Measurements from ENCODE around the gene CDON.

Gene CDON

GRCh38 chr11:126081915-126082250 lies 19.2 kb upstream of the CDON start:
- H3K4me1 ChIP-seq, result no peaks in the 10 kb centered on the region
- no peak for DNase-seq
- intact Hi-C loops (cut with DNase I; ENCODE audit: low total_unique reads), result no loop called here
- no peak overlapping the region for H3K27ac ChIP-seq
- peaks cover 0 to 17% of the 10 kb centered on the region in 2 donors for H3K27me3 ChIP-seq
- no peaks in the 10 kb centered on the region for H3K9me3 ChIP-seq
- TF ChIP-seq CTCF (IDR thresholded peaks at IDR 0.05), result no peak
- H3K4me3 ChIP-seq, result no peak overlapping the region
- no peaks in the 10 kb centered on the region for H3K36me3 ChIP-seq

- no peak overlapping the region for H3K27ac ChIP-seq
- H3K4me1 ChIP-seq, result no peaks in the 10 kb centered on the region
- no peaks in the 10 kb centered on the region for H3K36me3 ChIP-seq
- H3K4me3 ChIP-seq, result no peak overlapping the region
- H3K9me3 ChIP-seq, result no peaks in the 10 kb centered on the region
- H3K27me3 ChIP-seq, result peaks cover 0 to 18% of the 10 kb centered on the region in 2 donors
- DNase-seq, result no peak
- intact Hi-C loops (cut with DNase I; ENCODE audit: low total_unique reads), result no loop called here
- no peak for TF ChIP-seq CTCF (IDR thresholded peaks at IDR 0.05)
These were observed 17.7 kb upstream of the CDON start for GRCh38 chr11:126080161-126080941.

GRCh38 chr11:126079621-126080124 lies 17.0 kb upstream of the CDON start:
- Histone ChIP-seq H3K27ac (no peak overlapping the region), H3K27me3 (peaks cover 0 to 25% of the 10 kb centered on the region in 2 donors), H3K4me1 (no peaks in the 10 kb centered on the region), H3K4me3 (no peak overlapping the region), H3K36me3 (no peaks in the 10 kb centered on the region), H3K9me3 (no peaks in the 10 kb centered on the region)
- intact Hi-C loops (cut with DNase I; ENCODE audit: low total_unique reads), result no loop called here
- no peak for TF ChIP-seq CTCF (IDR thresholded peaks at IDR 0.05)
- no peak for DNase-seq

- Histone ChIP-seq H3K9me3 (no peaks in the 10 kb centered on the region), H3K4me3 (no peak overlapping the region), H3K36me3 (no peaks in the 10 kb centered on the region), H3K27me3 (peaks cover 0 to 10% of the 10 kb centered on the region in 2 donors), H3K4me1 (no peaks in the 10 kb centered on the region), H3K27ac (no peak overlapping the region)
- no peak for TF ChIP-seq CTCF (IDR thresholded peaks at IDR 0.05)
- no peak for DNase-seq
- intact Hi-C loops (cut with DNase I; ENCODE audit: low total_unique reads), result no loop called here
These were observed 14.0 kb upstream of the CDON start for GRCh38 chr11:126076641-126077040.

- H3K9me3 ChIP-seq, result no peaks in the 10 kb centered on the region
- intact Hi-C loops (cut with DNase I; ENCODE audit: low total_unique reads), result no loop called here
- H3K4me1 ChIP-seq, result no peaks in the 10 kb centered on the region
- no peak overlapping the region for H3K27ac ChIP-seq
- no peaks in the 10 kb centered on the region for H3K36me3 ChIP-seq
- no peak overlapping the region for H3K4me3 ChIP-seq
- peaks cover 0 to 17% of the 10 kb centered on the region in 2 donors for H3K27me3 ChIP-seq
- no peak for TF ChIP-seq CTCF (IDR thresholded peaks at IDR 0.05)
- no peak for DNase-seq
These were observed 10.3 kb upstream of the CDON start for GRCh38 chr11:126072801-126073594.
